H1 (cell line): ENCODE data around the gene GADD45B.

Experiments used
- BRCA1 ChIP-seq: IDR thresholded peaks from 2 replicates; pipeline ENCODE4 v1.6.1; 2012; ENCODE audit warnings: low read depth, low read length, improper control_type of control experiment
- CBX5 ChIP-seq: fragments of 300-800, 300-1000 bp; sonication (generic); IDR thresholded peaks from 2 replicates; pipeline ENCODE4 v1.7.1; 2016; ENCODE audit warnings: antibody characterized with exemption, low read length, low read depth
- EZH2 ChIP-seq: fragments of 200-600 bp; sonication (generic); IDR thresholded peaks from 2 replicates; pipeline ENCODE4 v1.7.1; 2012; ENCODE audit warnings: low read depth, mild to moderate bottlenecking, moderate library complexity, low read length, inconsistent platforms; ENCODE audit not compliant: severe bottlenecking
- JUN ChIP-seq: IDR thresholded peaks from 2 replicates; pipeline ENCODE4 v1.6.1; 2011; ENCODE audit warnings: low read depth, mild to moderate bottlenecking, improper control_type of control experiment, low read length
- JUND ChIP-seq: IDR thresholded peaks from 2 replicates; pipeline ENCODE4 v1.6.1; 2011; ENCODE audit warnings: mild to moderate bottlenecking, improper control_type of control experiment, low read length
- POLR2A ChIP-seq, 2 experiments: IDR thresholded peaks; 1 replicate in 1 of 2; 2 replicates in 1 of 2; pipeline ENCODE4 v1.6.1; 2011; ENCODE audit warnings: low read depth in 2 of 2, low read length in 2 of 2, mild to moderate bottlenecking in 2 of 2; ENCODE audit errors: control extremely low read depth in 1 of 2
- POLR2AphosphoS5 ChIP-seq: IDR thresholded peaks from 2 replicates; pipeline ENCODE4 v1.6.1; 2011; ENCODE audit warnings: low read depth, low read length
- RAD21 ChIP-seq, 2 experiments: IDR thresholded peaks in 1 of 2; conservative IDR thresholded peaks in 1 of 2; 2 replicates each; pipeline ENCODE4 v1.6.1; 2011; ENCODE audit warnings: low read depth in 2 of 2, low read length in 2 of 2, improper control_type of control experiment in 1 of 2, inconsistent platforms in 1 of 2, mild to moderate bottlenecking in 1 of 2, moderate library complexity in 1 of 2
- RNF2 ChIP-seq: fragments of 200-900, 300-1000 bp; sonication (generic); IDR thresholded peaks from 2 replicates; pipeline ENCODE4 v1.7.1; 2016; ENCODE audit warnings: borderline replicate concordance, low read depth, mild to moderate bottlenecking, antibody characterized with exemption, low read length; ENCODE audit not compliant: poor library complexity, severe bottlenecking; ENCODE audit errors: missing control alignments
- SIN3A ChIP-seq, 2 experiments: IDR thresholded peaks in 1 of 2; conservative IDR thresholded peaks in 1 of 2; 2 replicates each; pipeline ENCODE4 v1.6.1; 2011 to 2012; ENCODE audit warnings: low read length in 2 of 2, improper control_type of control experiment in 1 of 2, low read depth in 1 of 2, mild to moderate bottlenecking in 1 of 2
- YY1 ChIP-seq: IDR thresholded peaks from 2 replicates; pipeline ENCODE4 v1.6.1; 2011; ENCODE audit warnings: low read depth, mild to moderate bottlenecking, low read length
- TF ChIP-seq, protein P1 (sequence below), 3 experiments: IDR thresholded peaks; 1 replicate in 2 of 3; 2 replicates in 1 of 3; pipeline versions ENCODE4 v1.5.1 to v1.6.1; 2011; ENCODE audit warnings: low read length in 3 of 3, mild to moderate bottlenecking in 3 of 3, inconsistent platforms in 2 of 3, low read depth in 1 of 3, moderate library complexity in 1 of 3; ENCODE audit not compliant: insufficient read depth in 1 of 3; ENCODE audit errors: control extremely low read depth in 1 of 3
- TF ChIP-seq, protein P2 (sequence below): IDR thresholded peaks from 2 replicates; pipeline ENCODE4 v1.6.1; 2012; ENCODE audit warnings: inconsistent platforms

DNA sequence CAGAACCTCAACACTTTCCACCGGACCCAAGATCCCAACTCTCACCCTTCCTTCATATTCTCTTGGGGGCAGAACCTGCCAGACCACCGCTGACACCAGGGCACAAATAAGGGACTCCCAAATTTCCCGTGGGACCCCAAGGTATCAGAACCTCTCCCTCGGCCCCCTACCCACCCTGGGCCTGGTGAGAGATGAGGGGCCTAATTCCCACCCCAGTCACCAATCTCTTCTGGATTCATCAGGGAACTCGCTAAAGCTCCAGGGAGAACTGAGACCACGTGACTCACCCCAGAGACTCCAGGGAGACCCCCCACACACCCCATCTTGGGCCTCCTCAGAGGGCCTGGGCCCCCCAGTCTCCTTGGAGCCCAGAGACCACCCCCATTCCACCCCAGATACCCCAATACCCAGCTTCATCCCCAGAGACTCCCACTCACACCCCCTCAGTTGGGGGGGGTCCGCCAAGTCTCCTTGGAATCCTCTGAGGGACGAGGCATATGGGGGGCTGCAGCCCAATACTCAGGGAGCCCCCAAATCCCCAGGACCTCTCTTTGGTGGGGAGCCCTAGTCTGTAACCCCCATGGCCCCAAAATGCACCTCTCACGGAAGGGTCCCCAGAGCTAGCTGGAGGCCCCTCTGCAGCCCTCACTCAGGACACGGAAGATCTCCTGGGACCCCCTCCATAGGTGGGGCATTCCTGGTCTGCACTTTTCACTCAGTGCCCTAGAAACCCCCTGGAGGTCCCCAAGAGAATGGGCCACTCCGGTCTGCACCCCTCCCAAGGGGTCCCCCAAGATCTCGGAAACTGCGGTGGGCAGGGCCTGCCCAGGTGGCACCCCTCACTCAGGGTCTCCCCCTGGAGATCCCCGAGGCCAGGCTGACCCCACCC, 20.7 kb upstream of the GADD45B start:
- TF ChIP-seq, protein P1, sequence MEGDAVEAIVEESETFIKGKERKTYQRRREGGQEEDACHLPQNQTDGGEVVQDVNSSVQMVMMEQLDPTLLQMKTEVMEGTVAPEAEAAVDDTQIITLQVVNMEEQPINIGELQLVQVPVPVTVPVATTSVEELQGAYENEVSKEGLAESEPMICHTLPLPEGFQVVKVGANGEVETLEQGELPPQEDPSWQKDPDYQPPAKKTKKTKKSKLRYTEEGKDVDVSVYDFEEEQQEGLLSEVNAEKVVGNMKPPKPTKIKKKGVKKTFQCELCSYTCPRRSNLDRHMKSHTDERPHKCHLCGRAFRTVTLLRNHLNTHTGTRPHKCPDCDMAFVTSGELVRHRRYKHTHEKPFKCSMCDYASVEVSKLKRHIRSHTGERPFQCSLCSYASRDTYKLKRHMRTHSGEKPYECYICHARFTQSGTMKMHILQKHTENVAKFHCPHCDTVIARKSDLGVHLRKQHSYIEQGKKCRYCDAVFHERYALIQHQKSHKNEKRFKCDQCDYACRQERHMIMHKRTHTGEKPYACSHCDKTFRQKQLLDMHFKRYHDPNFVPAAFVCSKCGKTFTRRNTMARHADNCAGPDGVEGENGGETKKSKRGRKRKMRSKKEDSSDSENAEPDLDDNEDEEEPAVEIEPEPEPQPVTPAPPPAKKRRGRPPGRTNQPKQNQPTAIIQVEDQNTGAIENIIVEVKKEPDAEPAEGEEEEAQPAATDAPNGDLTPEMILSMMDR (IDR thresholded peaks at IDR 0.05; ENCODE audit: control extremely low read depth in 1 of 3, insufficient read depth in 1 of 3, low read depth in 1 of 3, low read length in 3 of 3) = no peak
- TF ChIP-seq EZH2 (no peak), CBX5 (no peak), POLR2A (IDR thresholded peaks at IDR 0.05; ENCODE audit: control extremely low read depth in 1 of 2, low read depth in 2 of 2, low read length in 2 of 2) (no peak), RNF2 (no peak), RAD21 (IDR thresholded peaks at IDR 0.05 in 1 of 2, conservative IDR thresholded peaks at IDR 0.05 in 1 of 2; ENCODE audit: low read depth in 2 of 2, low read length in 2 of 2) (no peak), JUN (no peak), YY1 (no peak), BRCA1 (no peak), POLR2AphosphoS5 (no peak), SIN3A (conservative IDR thresholded peaks at IDR 0.05 in 1 of 2, IDR thresholded peaks at IDR 0.05 in 1 of 2; ENCODE audit: low read depth in 1 of 2, low read length in 2 of 2) (0 out of 4 replicates have a peak, but pooled peaks of 1 of the 2 experiments have one; percentile 27), JUND (no peak)
- TF ChIP-seq, protein P2, sequence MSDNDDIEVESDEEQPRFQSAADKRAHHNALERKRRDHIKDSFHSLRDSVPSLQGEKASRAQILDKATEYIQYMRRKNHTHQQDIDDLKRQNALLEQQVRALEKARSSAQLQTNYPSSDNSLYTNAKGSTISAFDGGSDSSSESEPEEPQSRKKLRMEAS = no peak
